Keratinocyte (primary cell): ENCODE measurements around the gene CFAP20DC. TPM values are rescaled to one million over a fixed set of nuclear protein-coding genes. Genes with fewer than 3 reads are reported as not detected.

Source experiments
- DNase-seq: peaks from one replicate; pipeline ENCODE4 v3.0.0-alpha.2; 2011; ENCODE audit warnings: low read depth, missing footprints, low spot score
- FAIRE-seq: peaks from 2 replicates; lab custom pipeline; 2011; peaks lifted over from hg19 to GRCh38; lab: Jason Lieb, UNC
- H2AFZ ChIP-seq: 2 replicates; pipeline ENCODE4 v1.6.0; 2012; ENCODE audit warnings: low read length, control low read depth, inconsistent platforms; ENCODE audit not compliant: control insufficient read depth
- H3K27ac ChIP-seq: 2 replicates; pipeline ENCODE4 v1.5.1; 2011; ENCODE audit warnings: low read length; ENCODE audit not compliant: control insufficient read depth, insufficient read depth
- H3K27me3 ChIP-seq: 3 replicates; pipeline ENCODE4 v1.6.0; 2011; ENCODE audit warnings: low read length; ENCODE audit not compliant: control insufficient read depth, insufficient read depth; ENCODE audit errors: extremely low read depth
- H3K36me3 ChIP-seq, 2 experiments: 2 replicates in 1 of 2; 3 replicates in 1 of 2; pipeline ENCODE4 v1.5.1; 2011; ENCODE audit warnings: low read length in 2 of 2, mild to moderate bottlenecking in 1 of 2; ENCODE audit not compliant: control insufficient read depth in 2 of 2, insufficient read depth in 2 of 2; ENCODE audit errors: extremely low read depth in 1 of 2
- H3K4me1 ChIP-seq: 3 replicates; pipeline ENCODE4 v1.5.1; 2011; ENCODE audit warnings: low read length; ENCODE audit not compliant: control insufficient read depth, insufficient read depth; ENCODE audit errors: extremely low read depth
- H3K4me2 ChIP-seq: 3 replicates; pipeline ENCODE4 v1.6.0; 2011; ENCODE audit warnings: low read depth, low read length; ENCODE audit not compliant: control insufficient read depth, insufficient read depth; ENCODE audit errors: extremely low read depth
- H3K4me3 ChIP-seq, 3 experiments: fragments of 200-600 bp in 1 of 3; sonication (generic) in 1 of 3; 2 replicates in 2 of 3; 3 replicates in 1 of 3; pipeline ENCODE4 v1.5.1; 2011 to 2016; ENCODE audit warnings: low read length in 3 of 3, mild to moderate bottlenecking in 3 of 3, control low read depth in 2 of 3, inconsistent platforms in 1 of 3, low read depth in 1 of 3, mixed read lengths in 1 of 3, mixed run types in 1 of 3, moderate library complexity in 1 of 3; ENCODE audit not compliant: control insufficient read depth in 2 of 3, insufficient read depth in 2 of 3; ENCODE audit errors: extremely low read depth in 1 of 3
- H3K79me2 ChIP-seq: 2 replicates; pipeline ENCODE4 v1.6.0; 2012; ENCODE audit warnings: low read length; ENCODE audit not compliant: control insufficient read depth, insufficient read depth
- H3K9ac ChIP-seq: 3 replicates; pipeline ENCODE4 v1.6.0; 2011; ENCODE audit warnings: low read length; ENCODE audit not compliant: control insufficient read depth, insufficient read depth; ENCODE audit errors: extremely low read depth
- H3K9me1 ChIP-seq: 3 replicates; pipeline ENCODE4 v1.6.0; 2011; ENCODE audit warnings: low read length; ENCODE audit not compliant: control insufficient read depth, insufficient read depth; ENCODE audit errors: extremely low read depth
- H3K9me3 ChIP-seq: 2 replicates; pipeline ENCODE4 v1.5.1; 2012; ENCODE audit warnings: low read depth, low read length; ENCODE audit not compliant: control insufficient read depth
- H4K20me1 ChIP-seq: 3 replicates; pipeline ENCODE4 v1.6.0; 2011; ENCODE audit warnings: low read length; ENCODE audit not compliant: control insufficient read depth, insufficient read depth; ENCODE audit errors: extremely low read depth
- CTCF ChIP-seq, 3 experiments: IDR thresholded peaks in 1 of 3; conservative IDR thresholded peaks in 1 of 3; optimal IDR thresholded peaks in 1 of 3; 2 replicates in 2 of 3; 3 replicates in 1 of 3; pipeline versions ENCODE3 to v1.5.1; 2011; ENCODE audit warnings: low read length in 3 of 3, mild to moderate bottlenecking in 3 of 3, moderate library complexity in 2 of 3, control low read depth in 1 of 3, inconsistent platforms in 1 of 3; ENCODE audit not compliant: insufficient read depth in 2 of 3; ENCODE audit errors: extremely low read depth in 1 of 3
- EZH2 ChIP-seq: IDR thresholded peaks from one replicate; pipeline ENCODE4 v1.6.1; 2012; ENCODE audit warnings: inconsistent platforms, mild to moderate bottlenecking, low read length, moderate library complexity
- dilution Hi-C: fragments of 300-500 bp; cut with MboI; formaldehyde crosslinking; loops from one replicate; pipeline ENCODE4 v1.7.0; 2020; ENCODE audit warnings: low sequenced_read_pairs; ENCODE audit not compliant: extremely low pct_ligation_motif_present
- polyA plus RNA-seq, 5 experiments: library from polyadenylated mRNA; depleted of rRNA in 3 of 5; stranded (reverse) in 3 of 5; stranded (forward) in 1 of 5; unstranded in 1 of 5; fragments of >200 nt; gene quantifications; 1 replicate in 1 of 5; 2 replicates in 3 of 5; 3 replicates in 1 of 5; pipeline versions ENCODE4 v1.2.1 to v1.2.3, GENCODE V29; 2011 to 2012; ENCODE audit warnings: missing spikeins in 2 of 5, low read depth in 1 of 5, low replicate concordance in 1 of 5

Gene CFAP20DC
- polyA plus RNA-seq, 1 donor (not counting 4 experiments of a cell fraction or from before 2014, with no cell fraction given) = 6.3 TPM

DNA sequence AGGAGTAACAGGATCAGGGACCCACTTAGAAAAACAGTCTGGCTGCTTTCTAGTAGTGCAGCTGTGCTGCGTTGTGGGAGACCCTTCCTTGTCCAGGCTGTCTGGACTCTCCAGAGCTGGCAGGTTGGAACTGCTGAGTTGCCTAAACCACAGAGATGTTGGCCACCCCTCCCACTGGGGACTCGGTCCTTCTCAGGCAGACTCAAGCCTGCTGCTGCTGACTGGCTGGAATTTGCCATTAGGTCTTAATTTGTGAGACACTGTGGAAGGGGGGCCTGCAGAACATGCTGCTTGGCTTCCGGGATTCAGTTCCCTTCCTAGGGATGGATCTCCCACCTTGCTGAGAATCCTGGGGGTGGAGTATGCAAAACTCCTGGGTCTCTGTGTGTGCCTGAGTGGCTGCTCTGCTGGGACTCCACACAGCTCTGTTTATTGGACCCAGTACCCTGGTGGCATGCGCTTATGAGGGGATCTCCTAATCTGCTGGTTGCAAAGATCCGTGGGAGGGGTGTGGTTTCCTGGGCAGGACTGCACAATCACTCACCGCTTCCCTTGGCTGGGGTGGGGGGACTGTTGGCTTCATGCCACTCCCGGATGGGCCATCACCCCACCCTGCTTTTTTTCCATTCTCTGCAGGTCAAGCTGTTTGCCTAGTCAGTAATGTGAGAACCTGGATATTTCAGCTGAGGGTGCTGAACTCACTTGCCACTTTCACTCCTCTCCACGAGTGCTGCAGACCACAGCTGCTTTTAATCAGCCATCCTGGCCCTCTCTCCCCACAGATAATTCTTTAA, 150.5 kb downstream of the CFAP20DC start:
- dilution Hi-C loops = no loop called here
- Histone ChIP-seq H3K9me1 (no peaks in the 10 kb centered on the region), H3K9me3 (peaks cover 2% of the 10 kb centered on the region), H3K27ac (no peak overlapping the region), H3K79me2 (no peaks in the 10 kb centered on the region), H3K36me3 (no peaks in the 10 kb centered on the region), H3K4me2 (no peak overlapping the region), H4K20me1 (no peaks in the 10 kb centered on the region), H3K27me3 (no peaks in the 10 kb centered on the region), H3K4me1 (no peaks in the 10 kb centered on the region), H2AFZ (no peak overlapping the region), H3K4me3 (no peak overlapping the region), H3K9ac (no peak overlapping the region)
- TF ChIP-seq EZH2 (no peak), CTCF (optimal IDR thresholded peaks at IDR 0.05 in 1 of 3, IDR thresholded peaks at IDR 0.05 in 1 of 3, conservative IDR thresholded peaks at IDR 0.05 in 1 of 3; ENCODE audit: extremely low read depth in 1 of 3, insufficient read depth in 2 of 3, low read length in 3 of 3) (no peak)
- FAIRE-seq = no peak
- DNase-seq = no peak

DNA sequence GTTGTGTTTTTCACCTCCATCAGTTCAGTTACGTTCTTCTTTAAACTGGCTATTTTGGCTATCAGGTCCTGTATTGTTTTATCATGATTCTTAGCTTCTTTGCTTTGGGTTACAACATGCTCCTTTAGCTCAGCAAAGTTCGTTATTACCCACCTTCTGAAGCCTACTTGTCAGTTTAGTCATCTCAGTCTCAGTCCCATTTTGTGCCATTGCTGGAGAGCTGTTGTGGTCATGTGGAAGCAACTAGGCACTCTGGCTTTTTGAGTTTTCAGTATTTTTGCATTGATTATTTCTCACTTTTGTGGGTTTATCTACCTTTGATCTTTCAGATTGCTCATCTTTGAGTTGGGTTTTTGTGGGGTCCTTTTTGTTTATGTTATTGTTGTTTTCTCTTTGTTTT, 151.3 kb downstream of the CFAP20DC start:
- Histone ChIP-seq H4K20me1 (no peaks in the 10 kb centered on the region), H3K79me2 (no peaks in the 10 kb centered on the region), H3K9ac (no peak overlapping the region), H3K27me3 (no peaks in the 10 kb centered on the region), H3K4me2 (no peak overlapping the region), H3K9me1 (no peaks in the 10 kb centered on the region), H3K4me1 (no peaks in the 10 kb centered on the region), H2AFZ (no peak overlapping the region), H3K4me3 (no peak overlapping the region), H3K27ac (no peak overlapping the region), H3K36me3 (no peaks in the 10 kb centered on the region), H3K9me3 (peaks cover under 1% of the 10 kb centered on the region)
- TF ChIP-seq CTCF (optimal IDR thresholded peaks at IDR 0.05 in 1 of 3, IDR thresholded peaks at IDR 0.05 in 1 of 3, conservative IDR thresholded peaks at IDR 0.05 in 1 of 3; ENCODE audit: extremely low read depth in 1 of 3, insufficient read depth in 2 of 3, low read length in 3 of 3) (no peak), EZH2 (no peak)
- DNase-seq (no peak), FAIRE-seq (no peak)
- dilution Hi-C loops = no loop called here
